HepG2 (cell line): ENCODE data around the gene FNDC3B. TPM values are rescaled to one million over a fixed set of nuclear protein-coding genes. Genes with fewer than 3 reads are reported as not detected.

ENCODE experiments used
- ATAC-seq: fragments of 200-7000 bp; cut with Tn5 transposase; 3 replicates; pipeline ENCODE4 v1.9.1; 2020; ENCODE audit warnings: mild to moderate bottlenecking, moderate library complexity
- BruUV-seq: library from RNA; stranded (reverse); fragments of 400-500 nt; replicated peaks from 2 replicates; lab custom pipeline; 2021; lab: Mats Ljungman, UMichigan
- CTCF ChIA-PET: fragments of 300-600 bp; formaldehyde crosslinking; extraction: SDS; loops from one replicate; lab custom pipeline; 2021; ENCODE audit warnings: low total read pairs, inconsistent platforms, low intra/inter-chr PET ratio; lab: Yijun Ruan, JAX
- POLR2A ChIA-PET: fragments of 350-600 bp; sonication (Branson Sonifier 250); formaldehyde crosslinking; loops from one replicate; lab custom pipeline; 2020; ENCODE audit warnings: antibody characterized with exemption, inconsistent platforms; lab: Yijun Ruan, JAX
- DNase-seq: peaks from one replicate; pipeline ENCODE4 v3.0.0-alpha.2; 2015; ENCODE audit warnings: low spot score
- FAIRE-seq: peaks from 3 replicates; lab custom pipeline; 2011; peaks lifted over from hg19 to GRCh38; lab: Jason Lieb, UNC
- H2AFZ ChIP-seq: one replicate; pipeline ENCODE4 v1.6.1; 2011; ENCODE audit warnings: low read length, inconsistent platforms
- H3K27ac ChIP-seq: fragments of 300-600 bp; 3 replicates; pipeline ENCODE4 v1.8.0; 2011; ENCODE audit warnings: mixed run types, mild to moderate bottlenecking, mixed read lengths, low read length, inconsistent platforms; ENCODE audit not compliant: insufficient read depth; ENCODE audit errors: extremely low read length
- H3K27me3 ChIP-seq, 2 experiments: fragments of 200-600 bp in 1 of 2; 2 replicates in 1 of 2; 3 replicates in 1 of 2; pipeline versions ENCODE4 v1.6.0 to v1.8.0; 2011; ENCODE audit warnings: low read length in 2 of 2, mild to moderate bottlenecking in 2 of 2, moderate library complexity in 2 of 2, inconsistent platforms in 1 of 2; ENCODE audit not compliant: insufficient read depth in 2 of 2, control insufficient read depth in 1 of 2
- H3K36me3 ChIP-seq, 2 experiments: fragments of 200-600 bp in 1 of 2; replicated peaks in 1 of 2; 2 replicates in 1 of 2; 3 replicates in 1 of 2; pipeline versions ENCODE4 v1.5.1 to v1.8.0; 2011; ENCODE audit warnings: low read length in 2 of 2, inconsistent platforms in 1 of 2; ENCODE audit not compliant: insufficient read depth in 2 of 2, control insufficient read depth in 1 of 2
- H3K4me1 ChIP-seq: 2 replicates; pipeline ENCODE4 v1.5.1; 2012; ENCODE audit warnings: low read length, inconsistent platforms; ENCODE audit not compliant: insufficient read depth
- H3K4me2 ChIP-seq: 2 replicates; pipeline ENCODE4 v1.6.0; 2011; ENCODE audit warnings: low read depth, low read length, inconsistent platforms
- H3K4me3 ChIP-seq, 3 experiments: fragments of 200-600 bp in 1 of 3; sonication (generic), shearing (Covaris generic) in 1 of 3; replicated peaks in 1 of 3; 2 replicates each; pipeline ENCODE4 v1.5.1; 2011 to 2016; ENCODE audit warnings: low read length in 3 of 3, inconsistent platforms in 2 of 3, low read depth in 2 of 3, mild to moderate bottlenecking in 2 of 3, control low read depth in 1 of 3, mixed read lengths in 1 of 3; ENCODE audit not compliant: insufficient read depth in 1 of 3
- H3K79me2 ChIP-seq: one replicate; pipeline ENCODE4 v1.6.1; 2011; ENCODE audit warnings: low read length, inconsistent platforms; ENCODE audit not compliant: insufficient read depth
- H3K9ac ChIP-seq: 2 replicates; pipeline ENCODE4 v1.6.0; 2011; ENCODE audit warnings: mild to moderate bottlenecking, low read depth, low read length, inconsistent platforms; ENCODE audit not compliant: insufficient read depth
- H3K9me3 ChIP-seq: 2 replicates; pipeline ENCODE4 v1.5.1; 2012; ENCODE audit warnings: mild to moderate bottlenecking, low read length
- H4K20me1 ChIP-seq: 2 replicates; pipeline ENCODE4 v1.6.0; 2011; ENCODE audit warnings: inconsistent platforms, mild to moderate bottlenecking, low read length, moderate library complexity; ENCODE audit not compliant: insufficient read depth
- CC2D1A ChIP-seq: sonication (generic); formaldehyde crosslinking; IDR thresholded peaks from 2 replicates; pipeline ENCODE4 v1.8.1; 2023; ENCODE audit warnings: mild to moderate bottlenecking, missing genetic modification reagents
- DZIP1 ChIP-seq: sonication (generic); formaldehyde crosslinking; IDR thresholded peaks from 2 replicates; pipeline ENCODE4 v1.5.0; 2020; ENCODE audit warnings: mild to moderate bottlenecking, missing genetic modification reagents
- KDM1A ChIP-seq: IDR thresholded peaks from 2 replicates; pipeline ENCODE4 v1.6.1; 2016; ENCODE audit warnings: missing compliant biosample characterization
- SIX1 ChIP-seq: sonication (generic); formaldehyde crosslinking; IDR thresholded peaks from 2 replicates; pipeline ENCODE4 v1.4.0; 2020; ENCODE audit warnings: missing genetic modification reagents, borderline replicate concordance
- THAP11 ChIP-seq: IDR thresholded peaks from 2 replicates; pipeline ENCODE4 v1.6.1; 2016; ENCODE audit warnings: missing biosample characterization, missing genetic modification reagents
- ZBTB37 ChIP-seq: sonication (generic); formaldehyde crosslinking; IDR thresholded peaks from 2 replicates; pipeline ENCODE4 v1.4.0; 2020; ENCODE audit warnings: mild to moderate bottlenecking, missing genetic modification reagents
- ZNF230 ChIP-seq: sonication (generic); formaldehyde crosslinking; IDR thresholded peaks from 2 replicates; pipeline ENCODE4 v1.4.0; 2020; ENCODE audit warnings: mild to moderate bottlenecking, missing genetic modification reagents
- ZNF484 ChIP-seq: sonication (generic); formaldehyde crosslinking; IDR thresholded peaks from 2 replicates; pipeline ENCODE4 v1.5.1; 2020; ENCODE audit warnings: mild to moderate bottlenecking, low read depth, missing genetic modification reagents, borderline replicate concordance
- ZNF501 ChIP-seq: sonication (generic); formaldehyde crosslinking; IDR thresholded peaks from 2 replicates; pipeline ENCODE4 v1.5.1; 2020; ENCODE audit warnings: mild to moderate bottlenecking, moderate library complexity, missing genetic modification reagents
- ZNF619 ChIP-seq: sonication (generic); formaldehyde crosslinking; IDR thresholded peaks from 2 replicates; pipeline ENCODE4 v1.4.0; 2020; ENCODE audit warnings: mild to moderate bottlenecking, missing genetic modification reagents
- WGBS: methylation state at CpG from one replicate; pipeline ENCODE4 v1.1.6; 2017; ENCODE audit warnings: low lambda C conversion rate; 5-methylcytosine and 5-hydroxymethylcytosine counted together
- in situ Hi-C: cut with HindIII; loops from 2 replicates; pipeline ENCODE4 v1.10.0; 2017; ENCODE audit warnings: low pct_unique_long_range_greater_than_20kb; ENCODE audit not compliant: extremely low pct_ligation_motif_present
- intact Hi-C: fragments of 100-400 bp; cut with micrococcal nuclease; formaldehyde crosslinking; loops from one replicate; pipeline ENCODE4 v1.10.0; 2022; ENCODE audit not compliant: unreplicated experiment
- polyA plus RNA-seq, 8 experiments: library from polyadenylated mRNA; depleted of rRNA in 3 of 8; stranded (reverse) in 7 of 8; unstranded in 1 of 8; fragments of >200 nt; fragmentation: Illumina TruSeq in 4 of 8; extraction: Trizol in 4 of 8; gene quantifications; 2 replicates each; pipeline versions ENCODE4 v1.2.1 to v1.2.3, GENCODE V29; 2011 to 2016; ENCODE audit warnings: low read depth in 4 of 8, missing spikeins in 1 of 8, mixed read lengths in 1 of 8; ENCODE audit not compliant: insufficient read depth in 1 of 8
- total RNA-seq, 5 experiments: library from RNA; depleted of rRNA; stranded (reverse); fragments of >200 nt; fragmentation: Illumina TruSeq; extraction: Trizol; gene quantifications; 2 replicates each; pipeline ENCODE4 v1.2.3, GENCODE V29; 2016; ENCODE audit warnings: low read depth in 1 of 5
- TF ChIP-seq, protein P1 (sequence below): sonication (generic); formaldehyde crosslinking; IDR thresholded peaks from 2 replicates; pipeline ENCODE4 v1.4.0; 2020; ENCODE audit warnings: mild to moderate bottlenecking, low read depth, missing genetic modification reagents

Gene FNDC3B
- total and polyA plus RNA-seq, 2 of the 13 experiments (the other 11 are each of a cell fraction or from before 2014, with no cell fraction given), result 74.8 to 103 TPM

DNA sequence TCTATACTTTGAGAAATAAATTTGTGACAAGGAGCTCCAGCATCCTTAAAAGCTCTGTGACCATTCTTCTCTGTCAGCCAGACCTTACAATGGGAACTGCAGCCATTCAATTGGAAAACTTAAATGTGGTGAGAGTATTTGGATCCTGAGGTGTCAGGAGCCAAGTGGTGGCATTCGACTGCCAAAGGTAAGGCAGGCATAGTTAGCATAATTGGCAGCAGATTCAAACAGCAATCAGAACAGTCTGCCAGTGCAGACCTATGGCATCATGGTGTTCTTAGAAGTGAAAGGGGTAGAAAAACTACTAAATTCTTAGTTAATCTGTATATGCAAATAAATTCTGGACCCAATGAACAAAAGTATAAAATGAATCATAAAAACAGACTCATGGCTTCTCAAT is 18.2 kb upstream of the FNDC3B start:
- H4K20me1 ChIP-seq, result no peaks in the 10 kb centered on the region
- H3K27me3 ChIP-seq, result no peaks in the 10 kb centered on the region
- no peak overlapping the region for H3K4me3 ChIP-seq
- WGBS, result 82% methylated on average over 1 of the region's 1 CpG
- BruUV-seq, result no TSS peak
- ATAC-seq, result no peak
- no peak for DNase-seq
- H3K9ac ChIP-seq, result no peak overlapping the region
- no peaks in the 10 kb centered on the region for H3K9me3 ChIP-seq
- no peaks in the 10 kb centered on the region for H3K79me2 ChIP-seq
- in situ Hi-C loops (no loop called here), intact Hi-C loops (no loop called here)
- H3K36me3 ChIP-seq, result no peaks in the 10 kb centered on the region
- no peak overlapping the region for H3K27ac ChIP-seq
- no peak for FAIRE-seq
- ChIA-PET CTCF (no interaction called here), POLR2A (no interaction called here)
- H3K4me2 ChIP-seq, result no peak overlapping the region
- H2AFZ ChIP-seq, result no peak overlapping the region
- TF ChIP-seq ZNF484 (CRISPR knock-in tag), result no peak
- TF ChIP-seq, all 625 proteins: peak for 0
- H3K4me1 ChIP-seq, result 0 out of 2 replicates have a peak, but pooled peaks cover 9% of the 10 kb centered on the region

GRCh38 chr3:172021859-172022258 is 17.5 kb upstream of the FNDC3B start:
- H3K4me1 ChIP-seq, result 0 out of 2 replicates have a peak, but pooled peaks cover 9% of the 10 kb centered on the region
- H4K20me1 ChIP-seq, result no peaks in the 10 kb centered on the region
- in situ Hi-C loops, result no loop called here
- no peaks in the 10 kb centered on the region for H3K79me2 ChIP-seq
- H3K9me3 ChIP-seq, result no peaks in the 10 kb centered on the region
- no peak overlapping the region for H2AFZ ChIP-seq
- BruUV-seq, result no TSS peak
- POLR2A ChIA-PET, result no interaction called here
- intact Hi-C loops, result no loop called here
- CTCF ChIA-PET, result no interaction called here
- FAIRE-seq (no peak), ATAC-seq (no peak), DNase-seq (no peak)
- H3K27me3 ChIP-seq, result no peaks in the 10 kb centered on the region
- WGBS, result 100% methylated on average over 3 of the region's 4 CpGs
- no peak overlapping the region for H3K27ac ChIP-seq
- H3K9ac ChIP-seq, result no peak overlapping the region
- no peaks in the 10 kb centered on the region for H3K36me3 ChIP-seq
- H3K4me2 ChIP-seq, result no peak overlapping the region
- H3K4me3 ChIP-seq, result no peak overlapping the region
- no peak for TF ChIP-seq DZIP1
- TF ChIP-seq ZNF501 (CRISPR knock-in tag), result no peak
- TF ChIP-seq, protein P1, sequence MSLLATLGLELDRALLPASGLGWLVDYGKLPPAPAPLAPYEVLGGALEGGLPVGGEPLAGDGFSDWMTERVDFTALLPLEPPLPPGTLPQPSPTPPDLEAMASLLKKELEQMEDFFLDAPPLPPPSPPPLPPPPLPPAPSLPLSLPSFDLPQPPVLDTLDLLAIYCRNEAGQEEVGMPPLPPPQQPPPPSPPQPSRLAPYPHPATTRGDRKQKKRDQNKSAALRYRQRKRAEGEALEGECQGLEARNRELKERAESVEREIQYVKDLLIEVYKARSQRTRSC, result no peak
- TF ChIP-seq ZNF619, result no peak
- no peak for TF ChIP-seq KDM1A (CRISPR knock-in tag)
- no peak for TF ChIP-seq THAP11 (CRISPR knock-in tag)
- no peak for TF ChIP-seq ZNF230 (CRISPR knock-in tag)
- no peak for TF ChIP-seq ZBTB37 (CRISPR knock-in tag)
- no peak for TF ChIP-seq SIX1 (CRISPR knock-in tag)
- TF ChIP-seq CC2D1A, result no peak
